ENCODE data around the gene CSTA.

CSTA gene

GRCh38 chr3:122284486-122284885 is 40.6 kb upstream of the CSTA start:
- no peak overlapping the region for H3K27ac ChIP-seq (replicated peaks)
- DNase-seq (ENCODE audit: low read depth in 1 of 2, low spot score in 1 of 2), result no peak
- H3K27me3 ChIP-seq (ENCODE audit: insufficient read depth, poor library complexity, severe bottlenecking), result no peaks in the 10 kb centered on the region
- TF ChIP-seq POLR2AphosphoS5 (IDR thresholded peaks at IDR 0.05; ENCODE audit: low read depth), result no peak
- no peak for TF ChIP-seq CTCF (IDR thresholded peaks at IDR 0.05; ENCODE audit: insufficient read depth, low read length)
- no peak for TF ChIP-seq REST (IDR thresholded peaks at IDR 0.05; ENCODE audit: insufficient replicate concordance, low read depth)
- TF ChIP-seq SPI1 (IDR thresholded peaks at IDR 0.05; ENCODE audit: borderline replicate concordance, low read depth), result no peak
- TF ChIP-seq GABPA (IDR thresholded peaks at IDR 0.05; ENCODE audit: low read depth), result no peak
- no peak overlapping the region for H3K4me3 ChIP-seq (replicated peaks; ENCODE audit: insufficient read depth, low read length)

- Histone ChIP-seq H3K4me3 (replicated peaks; ENCODE audit: insufficient read depth, low read length) (no peak overlapping the region), H3K27ac (replicated peaks) (peak overlapping the region; percentile 76), H3K27me3 (ENCODE audit: insufficient read depth, poor library complexity, severe bottlenecking) (no peaks in the 10 kb centered on the region)
- no peak for DNase-seq (ENCODE audit: low read depth in 1 of 2, low spot score in 1 of 2)
- TF ChIP-seq SPI1 (IDR thresholded peaks at IDR 0.05; ENCODE audit: borderline replicate concordance, low read depth) (no peak), GABPA (IDR thresholded peaks at IDR 0.05; ENCODE audit: low read depth) (no peak), REST (IDR thresholded peaks at IDR 0.05; ENCODE audit: insufficient replicate concordance, low read depth) (no peak), POLR2AphosphoS5 (IDR thresholded peaks at IDR 0.05; ENCODE audit: low read depth) (no peak), CTCF (IDR thresholded peaks at IDR 0.05; ENCODE audit: insufficient read depth, low read length) (no peak)
These were observed 30.7 kb upstream of the CSTA start for GRCh38 chr3:122294359-122294758.

GRCh38 chr3:122295266-122296062 is 29.6 kb upstream of the CSTA start:
- no peak overlapping the region for H3K4me3 ChIP-seq (replicated peaks; ENCODE audit: insufficient read depth, low read length)
- no peak for TF ChIP-seq GABPA (IDR thresholded peaks at IDR 0.05; ENCODE audit: low read depth)
- TF ChIP-seq SPI1 (IDR thresholded peaks at IDR 0.05; ENCODE audit: borderline replicate concordance, low read depth), result peak; percentile 32; the same call in 1 of the 2 replicates
- TF ChIP-seq REST (IDR thresholded peaks at IDR 0.05; ENCODE audit: insufficient replicate concordance, low read depth), result no peak
- peak overlapping the region; percentile 76 for H3K27ac ChIP-seq (replicated peaks)
- peak; percentile 84 to 90 for DNase-seq (ENCODE audit: low read depth in 1 of 2, low spot score in 1 of 2)
- H3K27me3 ChIP-seq (ENCODE audit: insufficient read depth, poor library complexity, severe bottlenecking), result no peaks in the 10 kb centered on the region

Data from HL-60 (cell line).